ENCODE measurements around the gene UNC80.

Gene UNC80

GRCh38 chr2:209976698-209977385 lies 205.2 kb downstream of the UNC80 start:
- DNase-seq = no peak

- DNase-seq = no peak
These were observed 206.0 kb downstream of the UNC80 start for GRCh38 chr2:209977386-209978239.

- no peak for DNase-seq
These were observed 212.7 kb downstream of the UNC80 start for GRCh38 chr2:209984291-209984690.

GRCh38 chr2:209985874-209986273 lies 214.2 kb downstream of the UNC80 start:
- DNase-seq = no peak

- DNase-seq = no peak
These were observed 214.8 kb downstream of the UNC80 start for GRCh38 chr2:209986415-209986814.

GRCh38 chr2:209988010-209988409 lies 216.4 kb downstream of the UNC80 start:
- DNase-seq = no peak

- no peak for DNase-seq
These were observed 219.2 kb downstream of the UNC80 start for GRCh38 chr2:209990838-209991237.

- no peak for DNase-seq
These were observed 222.3 kb downstream of the UNC80 start for GRCh38 chr2:209993968-209994367.

- DNase-seq = no peak
These were observed 227.0 kb downstream of the UNC80 start for GRCh38 chr2:209998596-209998995.

GRCh38 chr2:210000464-210001324 lies 229.1 kb downstream of the UNC80 start:
- DNase-seq = no peak

- DNase-seq = peak; percentile 99
These were observed 230.8 kb downstream of the UNC80 start, which contains the start of gene RPE for GRCh38 chr2:210002158-210003157. Gene RPE (plus strand): TSS chr2:210002638. CDS start chr2:210002662, 24 bp downstream.

- no peak for DNase-seq
These were observed 231.7 kb downstream of the UNC80 start for GRCh38 chr2:210003359-210003758.

GRCh38 chr2:210004881-210005280 lies 233.2 kb downstream of the UNC80 start:
- DNase-seq = no peak

GRCh38 chr2:210007895-210008294 lies 236.3 kb downstream of the UNC80 start:
- DNase-seq = no peak

GRCh38 chr2:210009126-210009525 lies 237.5 kb downstream of the UNC80 start:
- DNase-seq = no peak

- DNase-seq = no peak
These were observed 238.3 kb downstream of the UNC80 start for GRCh38 chr2:210009896-210010295.

GRCh38 chr2:210020138-210020537 lies 248.5 kb downstream of the UNC80 start:
- no peak for DNase-seq

GRCh38 chr2:210022824-210023223 lies 251.2 kb downstream of the UNC80 start:
- no peak for DNase-seq

- DNase-seq = no peak
These were observed 256.0 kb downstream of the UNC80 start for GRCh38 chr2:210027608-210028007.

- no peak for DNase-seq
These were observed 256.5 kb downstream of the UNC80 start for GRCh38 chr2:210028178-210028577.

GRCh38 chr2:210034087-210034683 lies 262.6 kb downstream of the UNC80 start:
- no peak for DNase-seq
